Astrocyte of the spinal cord (primary cell): ENCODE data around the gene SLC4A2.

ENCODE experiments used
- DNase-seq: peaks from one replicate; pipeline ENCODE4 v3.0.0; 2011; ENCODE audit warnings: low read depth, low spot score
- H3K4me3 ChIP-seq: 2 replicates; pipeline ENCODE4 v1.5.1; 2011; ENCODE audit warnings: low read depth, mild to moderate bottlenecking, low read length, moderate library complexity
- in situ Hi-C: cut with HindIII; loops from 2 replicates; pipeline ENCODE4 v1.10.0; 2017; ENCODE audit warnings: low sequenced_read_pairs
- TF ChIP-seq, protein P1 (sequence below): IDR thresholded peaks from 2 replicates; pipeline ENCODE4 v1.5.1; 2012; ENCODE audit warnings: low read depth, mild to moderate bottlenecking, low read length, inconsistent platforms

Gene SLC4A2

DNA sequence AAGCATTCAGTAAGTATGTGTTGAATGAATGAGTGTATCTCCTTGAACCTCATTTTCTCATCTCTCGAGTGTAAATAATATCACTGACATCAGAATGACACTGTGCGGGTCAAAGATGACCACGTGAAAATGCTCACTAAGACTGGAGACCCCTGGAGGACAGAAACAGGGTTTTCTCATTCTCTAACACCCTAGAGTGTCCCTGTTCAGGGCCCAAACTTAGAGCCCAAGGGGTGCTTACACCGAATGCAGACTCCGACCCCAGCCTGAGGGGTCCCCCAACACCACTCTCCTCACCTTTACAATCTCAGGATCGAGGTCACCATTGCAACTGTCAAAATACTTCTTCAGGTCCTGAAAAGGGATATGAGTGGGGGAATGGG is 3.1 kb upstream of the SLC4A2 start:
- no peak overlapping the region for H3K4me3 ChIP-seq
- in situ Hi-C loops: no loop called here
- DNase-seq: no peak
- TF ChIP-seq, protein P1, sequence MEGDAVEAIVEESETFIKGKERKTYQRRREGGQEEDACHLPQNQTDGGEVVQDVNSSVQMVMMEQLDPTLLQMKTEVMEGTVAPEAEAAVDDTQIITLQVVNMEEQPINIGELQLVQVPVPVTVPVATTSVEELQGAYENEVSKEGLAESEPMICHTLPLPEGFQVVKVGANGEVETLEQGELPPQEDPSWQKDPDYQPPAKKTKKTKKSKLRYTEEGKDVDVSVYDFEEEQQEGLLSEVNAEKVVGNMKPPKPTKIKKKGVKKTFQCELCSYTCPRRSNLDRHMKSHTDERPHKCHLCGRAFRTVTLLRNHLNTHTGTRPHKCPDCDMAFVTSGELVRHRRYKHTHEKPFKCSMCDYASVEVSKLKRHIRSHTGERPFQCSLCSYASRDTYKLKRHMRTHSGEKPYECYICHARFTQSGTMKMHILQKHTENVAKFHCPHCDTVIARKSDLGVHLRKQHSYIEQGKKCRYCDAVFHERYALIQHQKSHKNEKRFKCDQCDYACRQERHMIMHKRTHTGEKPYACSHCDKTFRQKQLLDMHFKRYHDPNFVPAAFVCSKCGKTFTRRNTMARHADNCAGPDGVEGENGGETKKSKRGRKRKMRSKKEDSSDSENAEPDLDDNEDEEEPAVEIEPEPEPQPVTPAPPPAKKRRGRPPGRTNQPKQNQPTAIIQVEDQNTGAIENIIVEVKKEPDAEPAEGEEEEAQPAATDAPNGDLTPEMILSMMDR: no peak

DNA sequence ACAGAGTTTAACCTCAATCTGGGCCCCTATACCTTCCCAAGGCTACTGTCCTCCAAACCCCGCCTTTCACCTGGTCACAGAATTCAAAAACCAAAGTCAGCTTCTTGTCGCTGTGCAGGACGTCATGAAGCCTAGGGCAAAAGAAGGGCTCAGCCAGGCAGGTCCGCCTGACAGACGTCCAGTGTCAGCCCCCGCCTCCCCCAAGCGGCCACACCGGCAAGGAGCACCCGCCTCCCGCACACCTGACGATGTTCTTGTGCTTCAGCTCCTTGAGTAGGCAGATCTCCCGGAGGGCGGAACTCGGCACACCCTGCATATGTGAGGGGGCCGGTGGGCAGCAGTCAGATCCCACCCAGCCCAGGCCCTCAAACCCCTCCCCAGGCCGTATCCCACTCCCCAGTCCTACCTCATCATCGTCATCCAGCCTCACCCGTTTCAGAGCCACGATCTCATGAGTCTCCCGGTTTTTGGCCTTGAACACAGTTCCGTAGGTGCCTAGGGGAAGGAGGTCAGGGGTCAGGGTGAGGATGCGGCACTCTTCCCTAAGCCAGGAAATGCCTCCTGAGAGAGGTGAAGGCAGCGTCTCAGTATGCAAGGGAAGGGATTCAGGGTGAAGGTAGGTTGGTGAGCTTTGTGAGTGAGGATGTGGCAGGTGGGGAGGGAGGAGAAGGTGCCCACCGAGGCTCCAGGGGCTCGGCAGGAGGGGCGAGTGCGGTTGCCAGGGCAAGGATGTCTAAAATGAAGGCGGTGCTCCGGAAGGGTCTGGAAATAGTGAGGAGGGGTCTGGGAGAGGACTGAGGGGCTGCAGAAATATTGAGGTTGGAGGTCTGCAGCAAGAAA is 2.5 kb upstream of the SLC4A2 start:
- peak overlapping the region; percentile 64 for H3K4me3 ChIP-seq
- TF ChIP-seq, protein P1: no peak
- in situ Hi-C loops: no loop called here
- no peak for DNase-seq

DNA sequence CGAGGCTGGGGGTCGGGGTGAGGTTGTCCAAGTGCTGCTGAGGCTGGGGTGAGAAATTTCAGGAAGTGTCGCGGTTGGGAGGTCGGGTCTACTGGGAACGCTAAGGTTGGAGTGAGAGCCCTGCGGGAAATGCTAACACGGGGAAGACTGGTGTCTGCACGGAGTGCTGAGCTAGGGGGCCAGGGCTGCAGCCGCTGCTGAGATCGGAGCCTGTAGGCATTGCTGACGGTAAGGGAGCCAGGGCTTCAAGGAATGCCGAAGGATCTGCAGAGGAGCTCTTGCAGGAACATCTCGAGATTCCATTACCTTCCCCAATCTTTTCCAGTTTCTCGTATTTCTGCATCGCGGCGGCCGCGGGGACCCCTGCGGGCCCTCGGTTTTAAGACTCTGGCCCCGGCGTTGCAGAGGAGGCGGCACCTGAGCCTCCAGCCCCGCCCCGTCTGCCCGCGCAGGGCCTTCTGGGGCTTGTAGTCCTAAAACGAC is 1.8 kb upstream of the SLC4A2 start, which contains the start of gene CDK5:
TSS of gene CDK5 (minus strand) at position 392 of the 483 bp plus-strand sequence. CDS start at position 343, 49 bp downstream.
- in situ Hi-C loops: no loop called here
- no peak for DNase-seq
- peak within 1 kb of the TSS; percentile 64 for H3K4me3 ChIP-seq
- TF ChIP-seq, protein P1: no peak

DNA sequence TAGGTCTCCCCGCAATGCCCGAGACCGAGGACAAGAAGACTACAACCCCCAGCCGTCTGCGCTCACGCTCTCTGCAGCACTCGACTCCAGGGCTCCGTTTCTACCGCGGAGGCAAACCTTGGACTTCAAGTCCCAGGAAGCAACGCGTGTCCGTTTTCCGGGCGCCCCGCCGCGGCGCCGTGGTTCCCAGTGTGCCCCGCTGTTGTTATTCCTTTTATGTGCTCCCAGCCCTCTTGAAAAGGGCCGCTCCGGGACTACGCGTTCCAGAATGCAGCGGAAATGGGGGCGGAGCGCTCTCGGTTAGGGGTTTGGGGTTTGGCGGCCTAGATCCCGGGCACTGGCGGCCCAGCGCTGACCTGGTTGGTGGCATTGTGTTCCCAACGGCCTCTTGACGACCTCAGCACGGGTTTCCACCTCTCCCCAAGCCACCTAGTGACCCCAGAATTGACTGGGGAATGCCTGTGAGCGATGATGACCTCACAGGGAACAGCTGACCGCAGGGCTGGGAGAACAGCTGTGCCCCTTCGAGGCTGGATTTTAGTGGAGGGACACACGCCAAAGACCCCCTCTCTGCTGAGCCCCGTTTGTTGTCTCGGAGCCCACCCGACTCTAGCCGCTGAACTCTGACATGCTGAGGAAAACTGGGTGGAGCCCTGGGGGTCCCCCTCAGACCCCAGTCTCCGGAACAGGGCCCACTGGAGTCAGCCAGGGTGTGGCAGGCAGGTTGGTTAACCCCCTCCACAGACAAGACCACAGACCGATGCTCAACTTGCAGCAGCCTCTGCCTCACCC is 1.2 kb upstream of the SLC4A2 start:
- in situ Hi-C loops: no loop called here
- peak overlapping the region; percentile 64 for H3K4me3 ChIP-seq
- TF ChIP-seq, protein P1: no peak
- peak; percentile 100 for DNase-seq

DNA sequence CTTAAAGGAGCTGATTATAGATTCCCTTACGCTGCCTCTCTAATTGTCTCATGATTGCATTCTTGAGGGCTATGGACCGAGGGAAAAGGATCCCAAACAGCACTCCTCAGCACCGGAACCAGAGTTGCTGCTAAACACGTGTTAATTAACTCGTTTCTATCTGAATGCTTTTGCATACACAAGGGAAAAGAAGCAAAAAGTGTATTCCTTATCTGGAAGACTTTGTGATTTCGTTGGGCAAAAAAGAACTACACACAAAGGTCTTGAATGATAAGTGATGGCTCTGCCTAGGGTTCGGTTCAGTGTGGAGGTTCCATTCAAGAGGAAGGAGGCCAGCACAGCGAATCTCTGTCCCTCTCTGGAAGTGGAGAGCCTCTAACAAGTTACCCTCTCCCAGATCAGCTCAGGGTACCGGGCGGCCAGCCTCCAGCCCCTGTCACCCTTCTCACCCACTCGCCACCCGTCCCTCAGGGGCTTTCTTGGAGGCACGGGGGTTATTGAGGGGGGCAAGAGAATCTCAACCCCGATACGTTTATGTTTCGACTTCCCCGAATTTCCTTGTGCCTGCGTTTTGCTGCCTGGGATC is 515 bp upstream of the SLC4A2 start:
- TF ChIP-seq, protein P1: no peak
- DNase-seq: peak; percentile 36
- in situ Hi-C loops: no loop called here
- H3K4me3 ChIP-seq: peak overlapping the region; percentile 41

DNA sequence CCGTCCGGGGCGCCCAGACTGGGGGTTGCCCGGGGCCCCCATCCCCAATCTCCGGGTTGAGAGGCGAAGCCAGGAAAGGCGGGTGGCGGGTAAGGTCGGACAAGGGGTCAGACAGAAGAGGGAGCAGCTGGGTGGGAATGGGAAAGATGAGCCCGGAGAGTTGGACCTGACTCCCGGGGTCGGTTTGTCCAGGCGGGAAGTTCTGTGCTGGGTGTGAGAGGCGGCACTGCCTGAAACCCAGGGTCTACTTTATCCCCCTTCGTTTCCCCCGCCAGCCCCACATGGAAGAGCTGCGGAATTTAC is 675 bp downstream of the SLC4A2 start:
- TF ChIP-seq, protein P1: no peak
- in situ Hi-C loops: no loop called here
- DNase-seq: no peak
- peak overlapping the region; percentile 85 for H3K4me3 ChIP-seq
